PFSK-1 (cell line): Measurements from ENCODE around the gene C16orf95.

Experiments used
- FOXP2 ChIP-seq: optimal IDR thresholded peaks from 2 replicates; pipeline ENCODE3; 2011; ENCODE audit warnings: borderline replicate concordance, control low read depth, inconsistent platforms; ENCODE audit not compliant: insufficient read depth; ENCODE audit errors: extremely low read length, extremely low read depth
- POLR2AphosphoS5 ChIP-seq: IDR thresholded peaks from 2 replicates; pipeline ENCODE4 v1.6.1; 2012; ENCODE audit warnings: low read depth, mild to moderate bottlenecking, control low read depth, low read length, moderate library complexity
- SIN3A ChIP-seq: IDR thresholded peaks from 2 replicates; pipeline ENCODE4 v1.6.1; 2012; ENCODE audit warnings: mild to moderate bottlenecking, low read length, moderate library complexity, borderline replicate concordance; ENCODE audit not compliant: insufficient read depth
- TAF1 ChIP-seq: IDR thresholded peaks from 2 replicates; pipeline ENCODE4 v1.6.1; 2012; ENCODE audit warnings: low read length, control low read depth, borderline replicate concordance; ENCODE audit not compliant: insufficient read depth

DNA sequence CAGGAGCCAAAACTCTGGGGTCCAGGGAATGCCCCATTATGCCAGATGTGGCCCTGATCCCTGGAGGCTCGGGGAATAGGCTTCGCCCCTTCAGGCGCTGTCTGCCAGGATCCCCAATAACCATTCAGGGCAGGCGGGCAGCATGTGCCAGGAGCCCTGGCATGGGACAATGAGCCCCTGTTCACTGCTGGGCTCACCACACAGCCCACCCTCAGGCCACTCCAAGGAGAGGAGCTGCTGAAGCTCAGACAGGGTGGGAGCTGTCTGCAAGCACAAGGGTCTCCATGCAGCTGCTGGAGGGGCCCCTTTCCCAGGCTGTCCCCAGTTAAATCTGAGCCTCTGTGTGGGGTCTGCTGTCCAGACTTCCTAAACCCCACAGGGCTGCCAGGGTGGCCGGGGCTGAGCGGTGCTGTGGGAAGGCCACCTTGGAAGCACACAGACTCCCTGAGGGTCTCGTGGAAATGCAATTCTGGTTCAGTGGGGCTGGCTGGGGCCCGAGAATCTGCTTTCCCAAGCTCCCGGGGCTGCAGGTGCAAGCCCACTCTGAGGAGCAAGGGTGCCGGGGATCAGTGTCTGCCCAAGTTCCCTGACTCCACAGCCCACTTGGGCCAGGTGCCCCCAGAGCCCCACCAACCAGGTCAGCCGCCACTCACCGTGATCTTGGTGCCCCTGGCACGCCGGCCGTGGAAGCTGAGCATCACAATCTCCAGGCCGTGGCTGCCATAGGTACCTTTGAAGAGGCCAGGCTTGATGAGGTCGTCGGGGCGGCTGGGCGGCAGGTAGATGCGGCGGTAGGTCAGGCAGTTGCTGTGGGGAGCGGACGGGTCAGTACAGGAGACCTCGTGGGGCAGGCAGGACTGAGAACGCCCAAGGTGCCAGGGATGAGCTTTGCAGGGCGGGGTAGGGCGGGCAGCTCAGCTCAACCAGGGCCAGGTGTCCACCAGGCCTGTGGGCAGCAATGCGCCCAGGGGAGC lies 17.7 kb upstream of the C16orf95 start:
- TF ChIP-seq POLR2AphosphoS5 (no peak), SIN3A (no peak), FOXP2 (no peak), TAF1 (no peak)
